ENCODE measurements around the gene ECI1.

Gene ECI1

DNA sequence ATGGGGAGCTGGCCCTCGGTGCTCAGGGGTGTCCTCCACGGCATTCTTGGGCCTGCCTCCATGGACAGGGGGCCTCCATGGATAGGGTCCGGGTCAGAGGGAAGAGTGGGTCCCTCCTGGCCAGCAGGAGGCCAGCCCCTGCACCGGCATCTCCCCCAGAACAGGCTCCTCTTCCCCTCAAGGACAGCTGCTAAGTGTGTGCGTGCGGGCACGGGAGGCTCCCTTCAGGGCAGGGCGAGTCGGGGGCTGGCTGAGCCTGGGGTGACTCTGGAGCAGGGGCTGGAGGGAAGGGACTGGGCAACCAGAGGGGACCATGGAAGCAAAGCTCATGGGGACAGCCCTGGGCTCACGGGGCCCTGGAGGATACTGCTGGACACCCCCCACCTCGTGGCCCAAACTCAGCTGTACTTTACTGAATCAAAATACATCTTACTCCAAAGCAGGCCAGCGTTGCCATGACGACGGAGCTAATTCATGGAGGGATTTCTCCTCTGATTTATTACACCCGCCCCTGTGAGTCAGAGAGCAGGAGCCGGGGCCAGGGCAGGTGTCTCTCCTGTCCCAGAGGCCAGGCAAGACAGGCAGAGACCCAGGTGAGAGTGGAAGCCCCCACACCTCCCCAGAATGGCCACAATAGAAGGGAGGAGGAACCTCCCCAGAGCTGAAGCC is 57.1 kb downstream of the ECI1 start:
- peak; percentile 19 for DNase-seq

DNA sequence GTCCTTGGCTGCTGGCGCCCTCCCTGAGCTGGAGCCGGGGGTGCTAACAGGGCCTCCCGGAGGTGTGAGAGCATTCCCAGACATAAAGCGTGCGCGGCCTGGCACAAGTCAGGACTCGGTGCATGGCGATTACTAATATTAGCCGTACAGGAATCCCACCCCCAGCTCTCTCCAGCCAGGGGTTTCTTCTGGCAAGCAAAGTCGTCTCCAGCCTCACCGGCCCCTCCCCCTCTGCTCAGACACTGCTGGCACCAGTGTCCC is 60.0 kb downstream of the ECI1 start:
- no peak for DNase-seq

DNA sequence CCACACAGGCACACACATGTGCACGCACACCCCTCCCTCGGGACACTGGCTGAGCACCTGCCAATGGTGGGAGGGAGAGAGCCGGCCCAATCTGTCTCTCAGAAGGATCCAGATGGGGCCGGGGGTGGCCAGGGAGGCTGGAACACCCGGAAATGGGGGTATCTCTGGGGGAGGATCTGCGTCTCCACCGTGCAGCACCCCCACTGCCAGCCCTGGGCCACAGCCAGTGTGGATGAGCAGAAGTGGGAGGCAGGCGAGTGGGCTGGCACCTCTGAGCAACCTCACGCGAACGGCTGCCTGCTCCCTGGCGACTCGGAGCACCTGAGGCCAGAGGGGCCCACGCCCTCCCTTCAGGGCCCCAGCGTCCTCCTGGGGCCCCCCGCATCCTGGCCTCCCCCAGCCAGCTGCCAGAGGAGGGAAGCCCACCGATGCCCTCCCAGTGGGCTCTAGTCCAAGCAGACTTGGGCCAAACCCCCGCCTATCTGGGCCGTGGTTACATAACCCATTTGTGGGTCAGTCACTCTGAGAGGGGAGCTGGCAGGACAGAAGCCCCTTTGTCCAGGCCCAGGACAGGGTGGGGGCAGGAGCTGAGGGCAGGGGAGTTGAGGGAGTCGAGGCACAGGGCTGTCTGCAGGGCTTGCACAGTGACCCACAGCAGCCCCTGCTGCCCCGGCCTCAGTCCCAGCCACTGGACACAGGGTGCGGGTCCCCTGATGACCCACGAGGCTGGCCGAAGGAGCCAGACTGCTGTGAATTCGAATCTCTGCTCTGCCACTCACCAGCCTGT is 60.5 kb downstream of the ECI1 start:
- DNase-seq = peak; percentile 31

DNA sequence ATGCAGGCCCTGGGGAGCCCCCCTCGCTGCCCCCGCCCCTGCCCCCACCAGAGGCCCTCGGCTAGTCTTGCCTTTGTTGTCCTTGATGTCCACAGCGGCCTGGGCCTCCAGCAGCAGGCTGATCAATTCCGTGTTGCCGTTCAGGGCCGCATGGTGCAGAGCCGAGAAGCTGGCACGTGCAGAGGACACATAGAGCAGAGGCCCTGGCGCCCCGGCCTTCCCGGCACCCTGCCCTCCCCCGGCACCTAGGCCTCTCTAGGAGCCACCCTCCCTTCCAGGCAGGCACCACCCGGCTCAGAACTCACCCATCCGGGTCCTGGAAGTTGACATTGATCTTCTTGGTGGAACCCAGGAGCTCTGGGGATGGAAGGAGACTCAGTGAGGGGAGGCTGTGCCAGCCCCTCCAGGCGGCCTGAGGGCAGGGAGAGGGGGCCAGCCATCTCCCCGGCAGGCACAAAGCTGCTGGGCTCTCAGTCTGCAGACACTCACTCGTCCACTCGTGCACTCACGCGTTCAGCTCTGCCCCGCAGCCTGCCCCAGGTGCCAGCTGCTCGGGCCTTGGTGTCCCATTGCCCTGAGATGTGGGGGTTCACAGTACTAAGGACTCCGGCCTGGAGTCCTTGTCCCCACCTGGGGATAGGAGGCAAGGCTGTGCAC is 61.3 kb downstream of the ECI1 start:
- DNase-seq = no peak
